GM12801 (cell line): ENCODE data around the gene ZMIZ1.

Experiments
- CTCF ChIP-seq: IDR thresholded peaks from one replicate; pipeline ENCODE4 v1.5.1; 2011; ENCODE audit warnings: control low read depth; ENCODE audit not compliant: insufficient read length; ENCODE audit errors: extremely low read depth

The ZMIZ1 gene

GRCh38 chr10:79186486-79187120 lies 117.8 kb downstream of the ZMIZ1 start:
- TF ChIP-seq CTCF = no peak

- TF ChIP-seq CTCF = no peak
Observed at GRCh38 chr10:79187121-79187940, 118.6 kb downstream of the ZMIZ1 start.

- TF ChIP-seq CTCF = no peak
Observed at GRCh38 chr10:79188154-79188965, 119.6 kb downstream of the ZMIZ1 start.

GRCh38 chr10:79189181-79189580 lies 120.4 kb downstream of the ZMIZ1 start:
- TF ChIP-seq CTCF = no peak

- TF ChIP-seq CTCF = no peak
Observed at GRCh38 chr10:79189853-79190435, 121.2 kb downstream of the ZMIZ1 start.

GRCh38 chr10:79190740-79191261 lies 122.0 kb downstream of the ZMIZ1 start:
- no peak for TF ChIP-seq CTCF
